ENCODE results near the gene SHISA9.

DNA sequence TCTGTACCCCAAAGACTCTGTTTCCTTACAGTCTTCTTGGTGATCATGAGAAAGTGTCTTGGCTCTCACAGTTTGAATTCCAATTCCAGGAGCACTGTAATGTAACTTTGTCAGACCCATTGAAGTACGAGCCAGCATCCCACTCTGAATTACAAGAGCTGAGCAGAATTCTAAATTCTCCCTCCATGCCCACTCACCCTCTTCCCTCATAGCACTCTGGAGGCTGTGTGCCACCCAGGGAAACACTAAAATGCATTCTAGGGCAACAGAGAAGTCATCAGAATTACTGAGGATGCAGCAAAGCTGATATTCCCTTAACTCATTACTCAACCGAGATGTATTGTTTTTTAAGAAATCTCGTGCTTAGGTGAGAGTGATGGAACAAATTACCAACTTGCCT is 154.1 kb downstream of the SHISA9 start:
- TF ChIP-seq, protein P1, sequence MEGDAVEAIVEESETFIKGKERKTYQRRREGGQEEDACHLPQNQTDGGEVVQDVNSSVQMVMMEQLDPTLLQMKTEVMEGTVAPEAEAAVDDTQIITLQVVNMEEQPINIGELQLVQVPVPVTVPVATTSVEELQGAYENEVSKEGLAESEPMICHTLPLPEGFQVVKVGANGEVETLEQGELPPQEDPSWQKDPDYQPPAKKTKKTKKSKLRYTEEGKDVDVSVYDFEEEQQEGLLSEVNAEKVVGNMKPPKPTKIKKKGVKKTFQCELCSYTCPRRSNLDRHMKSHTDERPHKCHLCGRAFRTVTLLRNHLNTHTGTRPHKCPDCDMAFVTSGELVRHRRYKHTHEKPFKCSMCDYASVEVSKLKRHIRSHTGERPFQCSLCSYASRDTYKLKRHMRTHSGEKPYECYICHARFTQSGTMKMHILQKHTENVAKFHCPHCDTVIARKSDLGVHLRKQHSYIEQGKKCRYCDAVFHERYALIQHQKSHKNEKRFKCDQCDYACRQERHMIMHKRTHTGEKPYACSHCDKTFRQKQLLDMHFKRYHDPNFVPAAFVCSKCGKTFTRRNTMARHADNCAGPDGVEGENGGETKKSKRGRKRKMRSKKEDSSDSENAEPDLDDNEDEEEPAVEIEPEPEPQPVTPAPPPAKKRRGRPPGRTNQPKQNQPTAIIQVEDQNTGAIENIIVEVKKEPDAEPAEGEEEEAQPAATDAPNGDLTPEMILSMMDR (IDR thresholded peaks at IDR 0.05) = no peak
- no peak for TF ChIP-seq ZFX (IDR thresholded peaks at IDR 0.05; ENCODE audit: borderline replicate concordance)

Data from 22Rv1 (cell line).